LNCaP clone FGC (cell line): ENCODE results near the gene SPDYE4.

Source experiments
- DNase-seq: peaks from one replicate; pipeline ENCODE4 v3.0.0-alpha.2; 2011; ENCODE audit warnings: low read depth
- H3K4me3 ChIP-seq: 2 replicates; pipeline ENCODE4 v1.5.1; 2011; ENCODE audit warnings: mild to moderate bottlenecking, low read depth, low read length, control low read depth
- TF ChIP-seq, protein P1 (sequence below): IDR thresholded peaks from 2 replicates; pipeline ENCODE4 v1.5.1; 2012; ENCODE audit warnings: mild to moderate bottlenecking; ENCODE audit not compliant: control insufficient read depth, insufficient read depth; ENCODE audit errors: extremely low read depth

SPDYE4 gene

DNA sequence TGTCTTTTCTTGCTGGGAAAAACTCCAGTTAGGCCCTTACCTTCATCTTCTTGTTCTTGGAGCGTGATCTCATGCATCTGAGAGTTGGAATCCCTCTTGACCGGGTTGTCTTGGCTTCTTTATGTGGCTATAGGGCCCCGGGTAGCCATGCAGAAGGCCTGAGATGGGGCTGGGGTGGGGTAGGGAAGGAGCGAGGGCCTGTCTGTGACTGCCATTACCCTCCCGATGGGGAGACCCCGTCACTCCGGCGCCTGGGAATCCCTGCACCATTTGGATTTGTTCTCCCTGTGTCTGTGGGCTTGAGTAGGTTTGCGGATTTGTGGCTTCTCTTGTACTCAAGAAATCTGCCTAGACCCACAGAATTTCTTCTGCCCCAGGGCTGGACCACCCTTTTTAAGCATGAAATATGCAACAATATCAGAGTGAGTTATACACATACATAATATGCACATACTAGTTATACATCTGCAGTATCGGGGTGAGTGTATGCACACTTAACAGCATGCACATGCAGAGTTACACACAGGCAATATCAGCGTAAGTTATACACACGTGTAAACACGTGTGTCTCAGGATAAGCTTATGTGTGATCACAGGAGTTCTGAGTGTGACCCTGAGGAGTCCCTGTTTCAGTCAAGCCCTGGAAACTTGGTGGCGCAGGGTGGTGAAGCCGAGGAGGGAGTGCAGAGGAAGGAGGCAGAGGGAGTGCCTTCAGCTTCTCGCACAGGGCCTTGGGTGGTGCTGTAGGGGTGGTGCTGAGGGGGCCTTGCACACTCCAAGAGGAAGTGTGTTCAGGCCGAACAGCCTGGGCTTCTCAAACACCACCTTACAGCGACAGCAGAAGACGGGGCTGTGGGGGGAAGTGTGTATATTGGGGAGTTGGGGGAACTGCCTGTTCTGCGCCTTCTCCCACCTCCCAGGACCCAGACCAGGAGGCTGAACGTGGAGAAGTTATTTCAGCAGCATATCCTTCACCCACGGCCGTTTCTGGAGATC is 32.2 kb downstream of the SPDYE4 start:
- no peak for DNase-seq
- TF ChIP-seq, protein P1, sequence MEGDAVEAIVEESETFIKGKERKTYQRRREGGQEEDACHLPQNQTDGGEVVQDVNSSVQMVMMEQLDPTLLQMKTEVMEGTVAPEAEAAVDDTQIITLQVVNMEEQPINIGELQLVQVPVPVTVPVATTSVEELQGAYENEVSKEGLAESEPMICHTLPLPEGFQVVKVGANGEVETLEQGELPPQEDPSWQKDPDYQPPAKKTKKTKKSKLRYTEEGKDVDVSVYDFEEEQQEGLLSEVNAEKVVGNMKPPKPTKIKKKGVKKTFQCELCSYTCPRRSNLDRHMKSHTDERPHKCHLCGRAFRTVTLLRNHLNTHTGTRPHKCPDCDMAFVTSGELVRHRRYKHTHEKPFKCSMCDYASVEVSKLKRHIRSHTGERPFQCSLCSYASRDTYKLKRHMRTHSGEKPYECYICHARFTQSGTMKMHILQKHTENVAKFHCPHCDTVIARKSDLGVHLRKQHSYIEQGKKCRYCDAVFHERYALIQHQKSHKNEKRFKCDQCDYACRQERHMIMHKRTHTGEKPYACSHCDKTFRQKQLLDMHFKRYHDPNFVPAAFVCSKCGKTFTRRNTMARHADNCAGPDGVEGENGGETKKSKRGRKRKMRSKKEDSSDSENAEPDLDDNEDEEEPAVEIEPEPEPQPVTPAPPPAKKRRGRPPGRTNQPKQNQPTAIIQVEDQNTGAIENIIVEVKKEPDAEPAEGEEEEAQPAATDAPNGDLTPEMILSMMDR, result no peak

DNA sequence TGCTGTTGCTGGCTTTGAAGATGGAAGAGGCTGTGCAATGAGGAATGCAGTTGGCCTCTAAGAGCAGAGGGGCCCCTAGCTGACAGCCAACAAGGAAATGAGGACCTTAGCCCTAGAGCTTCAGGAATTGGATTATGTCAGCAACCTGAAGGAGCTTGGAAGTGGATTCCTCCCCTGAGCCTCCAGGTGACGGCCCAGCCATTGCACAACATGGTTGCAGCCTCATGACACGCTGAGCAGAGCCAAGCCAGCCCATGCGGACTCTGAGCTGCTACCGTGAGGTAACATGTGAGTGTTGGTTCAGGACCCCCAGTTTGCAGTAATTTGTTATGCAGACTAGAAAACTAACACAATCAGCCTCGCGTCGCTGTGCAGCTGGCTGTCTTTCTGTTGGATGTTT is 33.9 kb downstream of the SPDYE4 start:
- no peak overlapping the region for H3K4me3 ChIP-seq
- TF ChIP-seq, protein P1, result no peak
- no peak for DNase-seq

More for the DNA sequence above, 32.2 kb downstream of the SPDYE4 start:
- no peak overlapping the region for H3K4me3 ChIP-seq

GRCh38 chr17:8720596-8720995 is 37.8 kb downstream of the SPDYE4 start:
- no peak for DNase-seq
- TF ChIP-seq, protein P1, result no peak
- no peak overlapping the region for H3K4me3 ChIP-seq

DNA sequence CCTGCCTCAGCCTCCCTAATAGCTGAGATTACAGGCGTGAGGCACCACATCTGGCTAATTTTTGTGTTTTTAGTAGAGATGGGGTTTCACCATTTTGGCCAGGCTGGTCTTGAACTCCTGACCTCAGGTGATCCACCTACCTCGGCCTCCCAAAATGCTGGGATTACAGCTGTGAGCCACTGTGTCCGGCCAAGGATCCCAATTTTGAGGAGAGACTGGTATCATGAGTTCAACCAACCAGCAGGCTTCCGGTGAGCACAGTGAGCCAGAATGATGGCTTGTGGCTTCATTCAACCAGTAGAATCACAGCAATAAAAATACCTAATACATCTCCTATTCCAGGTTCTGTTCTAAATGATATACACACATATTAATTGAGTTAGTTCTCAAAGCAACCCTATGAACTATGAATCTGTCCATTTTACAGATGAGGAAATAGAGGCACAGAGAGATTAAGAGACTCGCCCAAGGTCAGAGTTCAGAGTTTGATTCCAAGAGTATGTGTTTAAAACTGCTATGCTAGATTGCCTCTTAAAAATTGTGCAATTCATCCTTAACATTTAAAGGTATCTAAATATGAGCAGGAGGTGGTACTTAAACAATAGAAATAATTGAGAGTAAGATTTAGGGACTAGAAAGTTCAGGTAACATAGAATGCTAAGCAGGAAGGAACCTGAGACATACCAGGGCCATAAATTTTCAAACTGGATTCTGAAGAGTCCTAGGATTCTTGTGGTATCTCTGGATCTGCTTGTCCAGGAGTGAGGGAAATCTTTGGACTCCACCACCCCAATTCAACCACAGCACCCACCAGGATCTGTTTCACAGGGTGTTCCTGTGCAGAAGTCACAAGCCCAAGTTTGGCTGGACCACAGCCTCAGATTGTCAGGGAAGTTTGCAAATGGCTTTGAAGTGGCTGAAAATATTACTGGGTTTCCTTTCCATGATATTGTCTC is 38.8 kb downstream of the SPDYE4 start:
- no peak for DNase-seq
- TF ChIP-seq, protein P1, result no peak
- no peak overlapping the region for H3K4me3 ChIP-seq

DNA sequence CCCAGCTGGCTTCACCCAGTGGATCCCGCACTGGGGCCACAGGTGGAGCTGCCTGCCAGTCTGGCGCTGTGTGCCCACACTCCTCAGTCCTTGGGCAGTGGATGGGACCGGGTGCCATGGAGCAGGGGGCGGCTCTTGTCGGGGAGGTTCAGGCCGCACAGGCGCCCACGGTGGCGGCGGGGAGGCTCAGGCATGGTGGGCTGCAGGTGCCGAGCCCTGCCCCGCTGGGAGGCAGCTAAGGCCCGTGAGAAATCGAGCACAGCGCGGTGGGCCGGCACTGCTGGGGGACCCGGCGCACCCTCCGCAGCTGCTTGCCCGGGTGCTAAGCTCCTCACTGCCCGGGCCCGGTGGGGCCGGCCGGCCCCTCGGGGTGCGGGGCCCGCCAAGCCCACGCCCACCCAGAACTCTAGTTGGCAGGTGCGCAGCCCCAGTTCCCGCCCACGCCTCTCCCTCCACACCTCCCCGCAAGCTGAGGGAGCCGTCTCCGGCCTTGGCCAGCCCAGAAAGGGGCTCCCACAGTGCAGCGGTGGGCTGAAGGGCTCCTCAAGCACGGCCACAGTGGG is 40.3 kb downstream of the SPDYE4 start:
- no peak overlapping the region for H3K4me3 ChIP-seq
- TF ChIP-seq, protein P1, result no peak
- DNase-seq, result no peak

GRCh38 chr17:8713878-8714277 is 44.5 kb downstream of the SPDYE4 start:
- TF ChIP-seq, protein P1, result no peak
- H3K4me3 ChIP-seq, result no peak overlapping the region
- DNase-seq, result no peak
